NB4 (cell line): ENCODE measurements around the gene PLP2.
"Not testable (repeated sequence)": the region's sequence is repeated elsewhere in the genome, so short reads cannot be mapped to it uniquely, and the experiment has no call there.

Experiments
- POLR2A ChIP-seq: IDR thresholded peaks from 2 replicates; pipeline ENCODE4 v1.6.1; 2011; ENCODE audit warnings: mild to moderate bottlenecking; ENCODE audit not compliant: insufficient read length; ENCODE audit errors: extremely low read depth
- TF ChIP-seq, protein P1 (sequence below): IDR thresholded peaks from one replicate; pipeline ENCODE4 v1.5.1; 2012; ENCODE audit warnings: low read depth, low read length
- TF ChIP-seq, protein P2 (sequence below): IDR thresholded peaks from 2 replicates; pipeline ENCODE4 v1.6.1; 2011; ENCODE audit warnings: low read depth, low read length

- not testable (repeated sequence) for TF ChIP-seq POLR2A
- TF ChIP-seq, protein P1, sequence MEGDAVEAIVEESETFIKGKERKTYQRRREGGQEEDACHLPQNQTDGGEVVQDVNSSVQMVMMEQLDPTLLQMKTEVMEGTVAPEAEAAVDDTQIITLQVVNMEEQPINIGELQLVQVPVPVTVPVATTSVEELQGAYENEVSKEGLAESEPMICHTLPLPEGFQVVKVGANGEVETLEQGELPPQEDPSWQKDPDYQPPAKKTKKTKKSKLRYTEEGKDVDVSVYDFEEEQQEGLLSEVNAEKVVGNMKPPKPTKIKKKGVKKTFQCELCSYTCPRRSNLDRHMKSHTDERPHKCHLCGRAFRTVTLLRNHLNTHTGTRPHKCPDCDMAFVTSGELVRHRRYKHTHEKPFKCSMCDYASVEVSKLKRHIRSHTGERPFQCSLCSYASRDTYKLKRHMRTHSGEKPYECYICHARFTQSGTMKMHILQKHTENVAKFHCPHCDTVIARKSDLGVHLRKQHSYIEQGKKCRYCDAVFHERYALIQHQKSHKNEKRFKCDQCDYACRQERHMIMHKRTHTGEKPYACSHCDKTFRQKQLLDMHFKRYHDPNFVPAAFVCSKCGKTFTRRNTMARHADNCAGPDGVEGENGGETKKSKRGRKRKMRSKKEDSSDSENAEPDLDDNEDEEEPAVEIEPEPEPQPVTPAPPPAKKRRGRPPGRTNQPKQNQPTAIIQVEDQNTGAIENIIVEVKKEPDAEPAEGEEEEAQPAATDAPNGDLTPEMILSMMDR = not testable (repeated sequence)
- TF ChIP-seq, protein P2, sequence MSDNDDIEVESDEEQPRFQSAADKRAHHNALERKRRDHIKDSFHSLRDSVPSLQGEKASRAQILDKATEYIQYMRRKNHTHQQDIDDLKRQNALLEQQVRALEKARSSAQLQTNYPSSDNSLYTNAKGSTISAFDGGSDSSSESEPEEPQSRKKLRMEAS = not testable (repeated sequence)
Observed at GRCh38 chrX:49132275-49132674, 39.4 kb upstream of the PLP2 start.
